Heart left ventricle (tissue), 13 donors: ENCODE measurements around the gene TIGD7.

Experiments
- CTCF ChIP-seq, 12 donors: fragments of 200-600 bp; sonication (generic) in 4 of 12; IDR thresholded peaks; one replicate each; pipeline versions ENCODE4 v1.5.0 to v1.8.0; 2018 to 2022; ENCODE audit warnings: antibody characterized with exemption in 12 of 12, mild to moderate bottlenecking in 5 of 12
- POLR2A ChIP-seq, 2 donors: fragments of 450-650 bp; IDR thresholded peaks; one replicate each; pipeline ENCODE4 v1.6.1; 2017; ENCODE audit warnings: antibody characterized with exemption in 2 of 2, mild to moderate bottlenecking in 2 of 2, moderate library complexity in 2 of 2
- donor health status: ischemic (EF 13 %, LVEDD 7.1; RV severe dilation, severe dysfunction).
- donor health status: DM: no; HTN: yes; CAD: no.
- donor health status: DM: no; HTN: no; CAD: no.
- donor health status: ischemic (EF 25% LVEDD 6.9; RV normal size, moderate dysfunction).
- donor health status: ischemic (EF 25% LVEDD 5.7; RV mildly dilated, moderate dysfunction).
- donor health status: ischemic (EF 35%, LVEDD 5.7; RV mildly dilated, moderate dysfunction).
- donor health status: nonischemic (EF 11% LVEDD 7.7; RV severe dilation, severe dysfunction).
- donor health status: DM: yes; HTN: yes; CAD: no.
- donor health status: PGD.
- donor health status: ischemic (EF 29% LVEDD 5.4; RV normal size, mild dysfunction).
- donor health status: nonischemic (EF 23%, LVEDD 6.1; RV moderate dilation, normal function).

- TF ChIP-seq CTCF (IDR thresholded peaks at IDR 0.05), result no peak
- no peak for TF ChIP-seq POLR2A (IDR thresholded peaks at IDR 0.05)
These were observed 10.0 kb downstream of the TIGD7 start for GRCh38 chr16:3295209-3295608.
